OCI-LY1 (cell line): ENCODE measurements around the gene OSBPL6.

ENCODE experiments used
- H2AFZ ChIP-seq: fragments of 200-600 bp; sonication (generic), shearing (Covaris generic); 2 replicates; pipeline ENCODE4 v1.6.0; 2014; ENCODE audit warnings: antibody characterized with exemption, mild to moderate bottlenecking, low read length
- H3F3A ChIP-seq: fragments of 200-600 bp; sonication (generic), shearing (Covaris generic); 2 replicates; pipeline ENCODE4 v1.6.0; 2014; ENCODE audit warnings: mild to moderate bottlenecking, antibody characterized with exemption, low read length, moderate library complexity; ENCODE audit not compliant: insufficient read depth
- H3K27ac ChIP-seq: fragments of 200-600 bp; sonication (generic); 2 replicates; pipeline ENCODE4 v1.5.1; 2014; ENCODE audit warnings: low read length, mixed run types, mild to moderate bottlenecking, low read depth; ENCODE audit not compliant: poor library complexity, severe bottlenecking
- H3K27me3 ChIP-seq: fragments of 200-600 bp; sonication (generic); 2 replicates; pipeline ENCODE4 v1.6.0; 2014; ENCODE audit warnings: antibody characterized with exemption, mild to moderate bottlenecking, low read length, moderate library complexity; ENCODE audit not compliant: insufficient read depth
- H3K36me3 ChIP-seq: fragments of 200-600 bp; sonication (generic); 2 replicates; pipeline ENCODE4 v1.6.1; 2014; ENCODE audit warnings: mild to moderate bottlenecking, antibody characterized with exemption, low read length, moderate library complexity, mixed read lengths; ENCODE audit not compliant: insufficient read depth
- H3K4me1 ChIP-seq: fragments of 200-600 bp; sonication (generic); 2 replicates; pipeline ENCODE4 v1.5.1; 2014; ENCODE audit warnings: mild to moderate bottlenecking, low read length, moderate library complexity; ENCODE audit not compliant: insufficient read depth, severe bottlenecking
- H3K4me2 ChIP-seq: fragments of 200-600 bp; sonication (generic), shearing (Covaris generic); 2 replicates; pipeline ENCODE4 v1.6.1; 2014; ENCODE audit warnings: low read length
- H3K4me3 ChIP-seq: fragments of 200-600 bp; sonication (generic); 2 replicates; pipeline ENCODE4 v1.5.1; 2014; ENCODE audit warnings: low read length, low read depth, mild to moderate bottlenecking, mixed read lengths; ENCODE audit not compliant: poor library complexity, severe bottlenecking
- H3K79me2 ChIP-seq: fragments of 200-600 bp; shearing (Covaris generic); 2 replicates; pipeline ENCODE4 v1.6.1; 2016; ENCODE audit warnings: mixed run types, low read length, mixed read lengths; ENCODE audit not compliant: insufficient read depth
- H3K9ac ChIP-seq: fragments of 200-600 bp; sonication (generic), shearing (Covaris generic); 2 replicates; pipeline ENCODE4 v1.6.1; 2014; ENCODE audit warnings: mild to moderate bottlenecking, low read length, mixed read lengths
- H3K9me2 ChIP-seq: fragments of 200-600 bp; sonication (generic), shearing (Covaris generic); 2 replicates; pipeline ENCODE4 v1.6.1; 2014; ENCODE audit warnings: low read depth, mild to moderate bottlenecking, low read length, mixed read lengths
- H3K9me3 ChIP-seq: fragments of 200-600 bp; shearing (Covaris generic); 2 replicates; pipeline ENCODE4 v1.6.1; 2014; ENCODE audit warnings: low read length, mixed read lengths
- H4K20me1 ChIP-seq: fragments of 200-600 bp; sonication (generic), shearing (Covaris generic); 2 replicates; pipeline ENCODE4 v1.6.0; 2016; ENCODE audit warnings: mild to moderate bottlenecking, low read length; ENCODE audit not compliant: insufficient read depth
- CTCF ChIP-seq: fragments of 200-600 bp; sonication (generic), shearing (Covaris generic); IDR thresholded peaks from 2 replicates; pipeline ENCODE4 v1.5.1; 2017; ENCODE audit warnings: mild to moderate bottlenecking, antibody characterized with exemption, low read length, moderate library complexity, mixed read lengths
- EZH2 ChIP-seq: fragments of 200-600 bp; sonication (generic), shearing (Covaris generic); IDR thresholded peaks from 2 replicates; pipeline ENCODE4 v1.8.0; 2017; ENCODE audit warnings: borderline replicate concordance, mixed run types, mild to moderate bottlenecking, antibody characterized with exemption, low read length, moderate library complexity, mixed read lengths

Gene OSBPL6

GRCh38 chr2:178330175-178331017 is 136.1 kb downstream of the OSBPL6 start:
- Histone ChIP-seq H2AFZ (no peak overlapping the region), H3K9me2 (no peaks in the 10 kb centered on the region), H3K27me3 (no peaks in the 10 kb centered on the region), H3F3A (no peaks in the 10 kb centered on the region), H3K79me2 (no peaks in the 10 kb centered on the region), H3K36me3 (no peaks in the 10 kb centered on the region), H3K9ac (no peak overlapping the region), H3K4me2 (no peak overlapping the region), H4K20me1 (no peaks in the 10 kb centered on the region), H3K4me1 (no peaks in the 10 kb centered on the region), H3K4me3 (no peak overlapping the region), H3K27ac (no peak overlapping the region), H3K9me3 (no peaks in the 10 kb centered on the region)
- TF ChIP-seq EZH2: no peak
- no peak for TF ChIP-seq CTCF

GRCh38 chr2:178331474-178332432 is 137.4 kb downstream of the OSBPL6 start:
- no peaks in the 10 kb centered on the region for H3K9me3 ChIP-seq
- no peak overlapping the region for H3K4me3 ChIP-seq
- no peak overlapping the region for H3K4me2 ChIP-seq

DNA sequence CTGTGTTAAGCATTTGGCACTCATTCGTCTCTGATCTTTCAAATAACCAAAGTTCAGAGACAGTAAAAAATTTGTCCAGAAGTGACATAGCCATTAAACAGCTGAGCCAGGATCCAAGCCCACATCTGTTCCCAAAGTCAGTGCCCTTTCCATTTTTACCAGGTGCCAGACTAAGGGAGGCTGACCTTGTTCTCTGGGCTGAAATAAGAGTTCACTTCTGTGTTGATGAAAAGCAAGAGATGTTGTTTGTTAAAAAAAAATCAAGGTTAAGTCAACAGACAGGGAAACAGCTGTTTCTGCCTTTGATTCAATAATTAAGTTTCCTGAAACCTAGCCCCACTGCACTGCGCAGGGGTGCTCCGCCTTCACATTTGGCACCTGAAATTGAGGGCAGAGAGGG is 139.5 kb downstream of the OSBPL6 start:
- no peak for TF ChIP-seq EZH2
- TF ChIP-seq CTCF: no peak
- no peak overlapping the region for H3K4me3 ChIP-seq
- H3K36me3 ChIP-seq: no peaks in the 10 kb centered on the region
- H3K9ac ChIP-seq: no peak overlapping the region
- H3K27me3 ChIP-seq: no peaks in the 10 kb centered on the region
- H3K27ac ChIP-seq: no peak overlapping the region
- H2AFZ ChIP-seq: no peak overlapping the region
- H3F3A ChIP-seq: no peaks in the 10 kb centered on the region
- H3K4me1 ChIP-seq: no peaks in the 10 kb centered on the region
- no peak overlapping the region for H3K4me2 ChIP-seq
- H3K9me2 ChIP-seq: no peaks in the 10 kb centered on the region
- H3K79me2 ChIP-seq: no peaks in the 10 kb centered on the region
- no peaks in the 10 kb centered on the region for H3K9me3 ChIP-seq
- H4K20me1 ChIP-seq: no peaks in the 10 kb centered on the region

More at GRCh38 chr2:178331474-178332432, 137.4 kb downstream of the OSBPL6 start:
- H3K36me3 ChIP-seq: no peaks in the 10 kb centered on the region
- no peak overlapping the region for H3K9ac ChIP-seq
- H3K9me2 ChIP-seq: no peaks in the 10 kb centered on the region
- H3K27ac ChIP-seq: no peak overlapping the region
- H3K27me3 ChIP-seq: no peaks in the 10 kb centered on the region
- no peaks in the 10 kb centered on the region for H3F3A ChIP-seq
- no peaks in the 10 kb centered on the region for H3K4me1 ChIP-seq
- TF ChIP-seq EZH2 (no peak), CTCF (no peak)
- H3K79me2 ChIP-seq: no peaks in the 10 kb centered on the region
- H2AFZ ChIP-seq: no peak overlapping the region
- H4K20me1 ChIP-seq: no peaks in the 10 kb centered on the region
